C4-2B (cell line): ENCODE measurements around the gene NFE2L2.

ENCODE experiments used
- CTCF ChIP-seq: fragments of 450-650 bp; conservative IDR thresholded peaks from 2 replicates; pipeline ENCODE4 v1.5.1; 2017; ENCODE audit warnings: mild to moderate bottlenecking
- ZFX ChIP-seq: fragments of 450-650 bp; IDR thresholded peaks from 2 replicates; pipeline ENCODE4 v1.6.1; 2017

- TF ChIP-seq CTCF (no peak), ZFX (no peak)
Observed at GRCh38 chr2:177275743-177276055, 11.2 kb upstream of the NFE2L2 start.
